Endothelial cell of umbilical vein (primary cell): Measurements from ENCODE around the gene COL5A1.

ENCODE experiments used
- CTCF ChIP-seq, 2 donors: IDR thresholded peaks; 1 replicate in 1 of 2; 2 replicates in 1 of 2; pipeline ENCODE4 v1.5.1; 2011; ENCODE audit warnings: low read length in 2 of 2, mild to moderate bottlenecking in 2 of 2, moderate library complexity in 2 of 2, control low read depth in 1 of 2, inconsistent platforms in 1 of 2, low read depth in 1 of 2; ENCODE audit not compliant: insufficient read depth in 1 of 2; ENCODE audit errors: extremely low read depth in 1 of 2
- EZH2 ChIP-seq: IDR thresholded peaks from 2 replicates; pipeline ENCODE4 v1.6.1; 2012; ENCODE audit warnings: borderline replicate concordance, low read depth, mild to moderate bottlenecking, moderate library complexity, low read length, inconsistent platforms; ENCODE audit not compliant: severe bottlenecking
- GATA2 ChIP-seq: IDR thresholded peaks from 2 replicates; pipeline ENCODE4 v1.7.0; 2011; ENCODE audit warnings: low read depth, mild to moderate bottlenecking, moderate library complexity, mixed read lengths, low read length; ENCODE audit not compliant: insufficient read length, insufficient read depth
- POLR2A ChIP-seq: IDR thresholded peaks from 2 replicates; pipeline ENCODE4 v1.6.1; 2012; ENCODE audit warnings: low read depth, mild to moderate bottlenecking, control low read depth, low read length

DNA sequence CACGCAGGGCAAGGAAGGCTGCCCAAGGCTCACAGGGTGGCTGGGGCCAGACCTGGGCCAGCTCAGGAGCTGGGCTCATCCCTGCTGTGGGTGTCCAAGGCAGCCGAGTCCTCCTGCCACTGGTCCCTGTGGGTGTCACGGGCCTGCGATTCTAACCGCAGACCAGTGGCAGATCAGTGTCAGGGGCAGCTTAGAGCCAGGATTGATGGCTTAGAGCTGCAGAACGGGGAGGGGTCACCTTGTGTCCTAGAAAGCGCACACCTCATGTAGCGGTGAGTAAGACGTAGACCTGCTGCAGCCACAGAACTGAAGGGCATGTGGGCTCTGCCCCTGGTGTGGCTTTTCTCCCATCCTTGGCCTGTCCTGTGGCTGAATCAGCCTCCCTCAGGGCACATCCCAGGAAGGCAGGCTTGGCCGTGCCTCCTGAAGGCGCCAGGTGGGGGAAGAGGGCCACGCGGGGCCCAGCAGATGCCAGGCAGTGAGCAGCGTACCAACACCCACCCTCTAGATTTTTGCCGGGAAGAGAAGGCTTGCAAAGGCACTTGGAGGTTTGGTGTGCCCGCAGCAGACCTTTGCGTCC lies 160.7 kb downstream of the COL5A1 start:
- TF ChIP-seq GATA2 (no peak), CTCF (IDR thresholded peaks at IDR 0.05; ENCODE audit: extremely low read depth in 1 of 2, insufficient read depth in 1 of 2, low read depth in 1 of 2, low read length in 2 of 2) (no peak), POLR2A (no peak), EZH2 (no peak)
